GM21619 (cell line): ENCODE data around the gene AJUBA.
"Not testable (repeated sequence)": the region's sequence is repeated elsewhere in the genome, so short reads cannot be mapped to it uniquely, and the experiment has no call there.

Experiments used
- ATAC-seq: cut with Tn5 transposase; IDR thresholded peaks from one replicate; pipeline ENCODE4 v1.9.1; 2021; ENCODE audit not compliant: unreplicated experiment

The AJUBA gene

DNA sequence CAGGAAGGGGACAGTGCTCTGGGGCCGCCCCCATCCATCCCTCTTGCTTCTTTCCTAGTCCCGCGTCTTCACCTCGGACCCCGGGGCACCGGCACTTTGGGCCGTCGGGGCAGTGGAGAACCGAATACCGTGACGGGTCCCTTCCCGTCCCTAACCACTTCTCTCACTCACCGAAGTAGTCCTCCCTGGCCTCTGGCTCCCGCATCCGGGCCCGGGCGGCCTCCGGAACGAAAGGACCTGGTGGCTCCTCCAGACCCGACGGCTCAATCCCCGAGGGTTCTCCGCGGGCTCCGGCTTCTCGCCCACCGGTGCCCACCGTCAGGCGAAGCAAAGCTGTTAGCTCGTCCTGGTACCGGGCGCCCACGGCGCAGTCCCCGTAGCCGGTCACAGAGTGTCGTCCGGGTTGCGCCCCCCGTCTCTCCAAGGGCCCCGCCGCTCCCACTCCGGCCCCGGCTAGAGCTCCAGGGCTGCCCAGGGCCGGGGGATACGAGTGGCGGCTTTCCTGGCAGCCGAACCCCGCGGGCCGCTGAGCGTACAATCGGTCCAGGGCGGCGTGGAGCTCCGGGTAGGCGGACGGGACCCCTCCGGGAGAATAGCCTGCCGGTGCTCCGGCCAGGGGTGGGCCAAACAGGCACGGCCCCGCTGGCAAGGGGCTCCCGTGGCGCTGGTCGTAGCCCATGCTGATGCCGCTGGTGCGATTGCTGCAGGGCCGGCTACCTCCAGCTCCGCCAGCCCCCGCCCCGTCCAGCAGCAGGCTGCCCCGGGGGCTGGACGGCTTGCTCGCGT is 1.1 kb downstream of the AJUBA start:
- no peak for ATAC-seq

- ATAC-seq = no peak
Observed at GRCh38 chr14:22980672-22981089, 1.7 kb downstream of the AJUBA start.

DNA sequence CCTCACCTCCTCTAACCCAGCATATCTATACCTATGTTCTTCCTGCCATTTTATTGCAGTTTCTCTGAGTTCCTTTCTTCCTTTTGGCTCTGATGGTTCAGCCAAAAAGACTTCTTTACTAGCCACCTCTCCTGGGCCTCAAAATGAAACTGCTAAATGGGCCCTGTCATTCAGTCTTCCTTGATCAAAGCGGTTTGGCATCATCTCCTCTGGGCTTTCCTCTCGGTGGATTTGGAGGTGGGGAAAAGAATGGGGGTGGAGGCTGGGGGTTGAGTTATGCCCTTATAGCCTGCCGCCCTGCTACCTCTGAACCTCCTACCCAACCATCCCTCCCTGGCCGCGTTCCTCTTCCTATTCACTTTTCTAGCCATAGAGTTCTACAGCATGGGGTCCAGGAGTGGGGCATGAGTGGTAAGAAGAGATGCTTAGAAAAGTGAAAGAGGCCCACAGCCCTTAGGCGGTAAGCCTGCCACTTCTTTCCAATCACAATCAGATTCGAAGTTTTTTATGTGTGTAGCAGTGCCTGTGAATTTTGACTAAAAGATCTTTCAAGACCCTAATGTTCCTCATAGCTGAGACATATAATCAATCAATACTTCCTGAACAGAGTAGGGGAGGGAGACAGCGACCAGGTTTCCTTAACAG is 2.5 kb downstream of the AJUBA start:
- ATAC-seq = no peak

DNA sequence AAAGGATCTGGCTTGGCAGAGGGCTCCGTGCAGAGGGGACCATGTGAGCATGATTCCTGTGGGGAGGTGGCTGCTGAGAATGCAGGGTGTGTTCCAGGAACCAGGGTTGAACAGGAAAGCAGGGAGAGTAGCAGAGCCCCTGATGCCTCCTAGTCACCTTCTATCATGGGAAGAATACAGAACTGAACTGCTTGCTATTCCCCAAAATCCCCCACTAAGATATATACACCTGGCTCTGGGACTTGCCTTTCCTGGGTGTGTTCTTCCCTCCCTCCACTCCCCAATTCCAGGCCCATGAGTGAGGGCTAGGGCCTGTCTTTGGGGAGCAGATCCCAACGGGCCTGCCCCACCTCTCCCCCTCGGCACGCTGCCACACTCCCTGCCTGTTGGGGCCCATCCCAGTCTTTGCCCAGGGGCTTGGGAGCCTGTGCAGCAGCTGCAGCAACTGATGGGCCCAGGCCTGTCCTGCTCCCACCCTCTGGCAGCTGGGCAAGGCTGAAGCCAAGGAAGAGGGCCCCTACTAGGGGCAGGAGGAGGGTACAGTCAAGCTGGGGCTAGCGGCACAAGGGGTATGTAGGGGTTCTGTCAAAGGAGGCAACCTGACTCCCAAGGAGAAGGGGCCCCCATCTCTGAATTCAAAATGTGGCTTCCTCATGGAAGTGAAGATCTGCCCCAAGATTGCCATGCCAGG is 3.2 kb downstream of the AJUBA start:
- no peak for ATAC-seq

GRCh38 chr14:22978487-22978837 is 3.9 kb downstream of the AJUBA start:
- no peak for ATAC-seq

DNA sequence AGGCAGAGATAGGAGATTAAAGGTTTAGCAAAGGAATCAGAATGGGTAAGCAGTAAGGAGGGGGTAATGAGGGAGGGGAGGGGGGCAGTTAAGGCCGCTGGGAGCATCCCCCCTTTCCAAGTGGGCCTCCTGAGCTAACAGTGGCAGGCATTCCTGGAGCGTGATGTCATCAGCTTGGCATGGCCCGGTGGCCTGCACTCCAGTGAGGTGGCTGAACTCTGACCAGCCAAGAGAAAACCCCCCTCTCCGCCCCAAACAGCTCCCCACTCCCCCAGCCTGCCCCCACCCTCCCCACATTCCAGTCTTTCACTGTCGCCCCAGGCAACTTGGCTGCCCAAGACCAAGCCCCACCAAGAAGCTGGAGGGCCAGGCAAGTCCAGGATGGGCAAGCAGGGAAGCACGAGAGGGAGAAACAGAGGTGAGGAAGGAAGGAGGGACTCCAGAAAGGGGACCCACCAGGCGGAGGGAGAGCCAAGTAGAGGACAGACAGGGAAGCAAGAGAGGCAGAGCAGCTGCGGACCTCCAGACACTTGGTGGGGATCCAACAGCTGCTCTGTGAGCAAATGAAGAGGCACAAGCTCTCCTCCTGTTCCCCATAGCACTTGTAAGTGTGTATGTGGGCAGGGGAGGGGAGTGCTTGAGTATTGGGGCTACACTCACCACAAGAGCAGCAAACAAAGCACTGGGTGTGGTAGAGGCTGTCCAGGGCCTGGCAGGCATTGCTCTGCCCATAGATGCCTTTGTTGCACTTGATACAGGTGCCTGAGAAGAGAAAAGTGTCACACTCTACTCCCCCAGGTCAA is 4.5 kb downstream of the AJUBA start:
- ATAC-seq = no peak

DNA sequence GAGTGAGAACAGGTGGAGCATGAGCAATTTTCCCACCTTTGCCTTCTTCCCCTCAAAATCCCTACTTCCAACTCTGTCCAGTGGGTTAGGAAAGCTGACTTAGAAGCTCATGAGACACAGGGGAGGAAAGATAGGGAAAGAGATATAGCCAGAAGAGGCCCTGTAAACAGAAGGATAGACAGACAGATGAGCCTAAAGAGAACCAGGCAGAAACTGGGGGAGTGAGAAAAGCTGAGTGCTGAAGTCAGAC is 5.0 kb downstream of the AJUBA start:
- ATAC-seq = no peak

- ATAC-seq = no peak
Observed at GRCh38 chr14:22976620-22977433, 5.5 kb downstream of the AJUBA start.

DNA sequence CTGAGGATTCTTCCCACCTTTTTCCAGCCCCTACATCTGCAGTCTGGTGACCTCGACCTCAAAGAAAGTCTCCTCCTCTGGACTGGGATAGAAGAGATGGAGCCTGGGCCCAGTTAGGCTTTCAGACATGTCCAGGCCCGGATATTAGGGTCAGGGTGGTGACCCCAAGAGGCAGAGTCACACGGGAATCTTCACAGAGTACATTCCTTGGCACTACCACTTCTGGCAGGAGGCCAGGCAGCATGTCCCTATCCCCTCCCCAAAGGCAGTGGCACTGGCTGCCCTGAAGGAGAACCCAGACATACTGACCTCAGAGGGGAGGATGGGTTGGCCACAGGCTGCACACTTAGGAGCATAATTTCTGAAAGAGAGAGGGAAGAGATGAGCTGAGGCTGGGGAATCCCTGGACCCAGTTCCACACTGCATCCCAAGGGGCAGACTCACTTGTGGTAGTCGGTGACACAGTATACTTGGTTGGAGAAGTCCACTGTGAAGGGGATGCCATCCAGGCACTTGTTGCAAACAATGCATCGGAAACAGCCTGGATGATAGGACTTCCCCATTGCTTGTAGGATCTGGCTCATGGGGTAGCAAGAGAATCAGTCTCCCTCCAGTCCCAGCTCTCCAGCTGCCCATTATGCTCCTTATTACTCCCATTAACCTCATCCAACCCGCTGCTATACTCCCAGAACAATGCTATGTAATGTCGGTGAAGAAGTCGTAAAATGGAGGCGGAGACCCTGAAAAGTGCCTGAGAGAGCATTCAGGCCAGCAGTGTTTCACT is 7.6 kb downstream of the AJUBA start:
- ATAC-seq = no peak

DNA sequence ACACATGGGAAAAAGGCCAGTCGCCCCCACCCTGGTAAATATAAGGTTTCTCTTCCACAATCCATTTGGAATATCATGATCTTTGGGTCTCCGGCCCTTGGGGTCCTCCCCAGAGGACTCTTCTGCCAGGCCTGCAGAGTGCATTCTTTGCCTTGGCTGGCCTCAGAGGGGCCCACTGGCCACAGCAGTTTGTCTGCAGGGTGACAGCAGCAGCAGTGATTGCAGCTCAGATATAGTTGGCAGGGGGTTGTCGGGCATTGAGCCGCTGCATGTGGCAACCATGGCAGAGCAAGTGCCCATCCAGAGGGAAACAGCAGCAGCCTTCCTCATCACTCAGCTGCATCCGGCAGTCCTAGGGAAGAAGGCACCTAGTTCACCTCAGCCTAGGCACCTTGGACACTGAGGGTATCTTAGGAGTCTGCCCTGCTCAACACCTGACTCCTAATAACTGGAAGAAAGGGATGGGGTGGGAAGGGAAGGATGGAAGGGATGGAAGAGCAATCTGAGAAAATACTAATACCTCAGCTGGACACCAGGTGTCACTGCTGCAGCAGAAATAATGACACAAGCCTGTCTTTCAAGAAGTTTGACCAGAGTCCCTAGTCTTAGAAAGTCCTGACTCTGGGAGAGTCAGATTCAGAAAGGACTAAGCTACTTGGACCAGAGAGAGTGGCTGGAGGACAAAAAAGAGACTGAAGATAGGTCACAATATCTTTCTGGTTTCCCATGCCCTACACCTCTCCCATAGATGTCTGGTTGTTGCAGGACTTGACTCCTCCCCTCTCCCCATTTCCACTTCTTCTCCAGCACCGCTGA is 8.9 kb downstream of the AJUBA start:
- no peak for ATAC-seq

- no peak for ATAC-seq
Observed at GRCh38 chr14:22972313-22972930, 9.9 kb downstream of the AJUBA start.

- ATAC-seq = no peak
Observed at GRCh38 chr14:22971152-22971551, 11.2 kb downstream of the AJUBA start.

DNA sequence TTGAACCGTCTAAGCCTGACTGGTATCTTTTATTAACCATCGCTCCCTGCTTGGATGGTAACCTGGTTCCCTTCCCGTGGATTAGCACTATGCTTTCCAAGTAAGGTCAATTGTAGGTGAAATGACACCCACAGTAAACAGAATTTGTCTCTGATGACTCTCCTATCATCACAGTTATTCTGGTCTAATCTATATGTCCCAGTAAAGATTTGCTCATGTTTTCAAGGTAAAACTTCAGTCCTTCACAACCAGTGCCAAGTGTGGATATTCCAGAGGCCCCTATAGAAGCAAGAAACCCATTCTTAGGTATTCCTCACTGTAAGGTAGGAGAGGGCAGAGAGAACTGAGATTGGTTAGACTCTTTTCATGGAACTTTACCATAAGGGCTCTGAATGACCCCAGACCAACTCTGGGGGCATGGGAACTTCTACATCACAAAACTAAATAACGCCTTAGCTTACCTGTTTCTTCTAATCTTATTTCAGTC is 15.5 kb downstream of the AJUBA start:
- ATAC-seq = no peak

- not testable (repeated sequence) for ATAC-seq
Observed at GRCh38 chr14:22965916-22966782, 16.2 kb downstream of the AJUBA start.

- ATAC-seq = no peak
Observed at GRCh38 chr14:22962061-22962676, 20.2 kb downstream of the AJUBA start.

DNA sequence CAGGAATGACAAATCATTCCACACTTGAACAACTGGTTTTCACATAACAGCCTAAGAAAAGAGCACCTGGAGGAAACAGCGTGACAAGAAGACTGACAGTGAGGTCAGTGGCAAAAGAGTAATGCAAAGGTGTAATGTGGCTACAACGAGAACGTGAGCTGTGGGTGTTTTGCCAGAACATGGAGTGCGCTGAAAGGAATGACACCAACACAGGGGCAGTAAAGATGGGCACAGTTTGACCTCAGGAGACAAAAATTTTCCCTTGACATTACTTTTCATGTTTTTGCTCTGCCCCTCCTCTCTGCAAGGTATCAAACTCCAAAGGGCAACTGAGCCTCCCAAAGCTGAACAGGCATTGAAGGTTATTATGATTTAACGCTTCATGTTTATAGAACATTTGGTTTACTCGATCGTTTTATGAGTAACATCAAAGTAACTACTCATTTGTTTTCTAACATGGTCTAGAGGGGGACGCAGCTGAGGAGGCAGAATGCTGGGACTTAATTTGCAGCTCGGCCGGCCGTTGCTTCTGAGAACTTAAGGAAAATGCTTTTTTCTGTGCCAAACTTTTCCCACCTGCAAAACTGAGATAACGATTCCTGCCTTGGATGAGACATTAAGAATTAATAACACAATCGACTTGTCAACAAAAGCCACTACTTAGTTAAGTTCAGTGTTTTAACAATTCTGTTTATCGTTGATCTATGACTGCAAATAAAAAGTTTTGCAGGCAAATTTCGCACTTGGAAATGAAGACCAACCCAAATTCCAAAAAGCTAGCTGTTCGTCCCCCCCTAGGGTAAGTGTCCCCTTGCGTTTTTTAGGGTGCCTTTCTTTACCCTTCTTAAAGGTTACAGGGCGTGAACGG is 26.4 kb downstream of the AJUBA start:
- ATAC-seq = no peak
